ENCODE data around the gene AKR1C2.
"Not testable (repeated sequence)": the region's sequence is repeated elsewhere in the genome, so short reads cannot be mapped to it uniquely, and the experiment has no call there.

AKR1C2 gene

DNA sequence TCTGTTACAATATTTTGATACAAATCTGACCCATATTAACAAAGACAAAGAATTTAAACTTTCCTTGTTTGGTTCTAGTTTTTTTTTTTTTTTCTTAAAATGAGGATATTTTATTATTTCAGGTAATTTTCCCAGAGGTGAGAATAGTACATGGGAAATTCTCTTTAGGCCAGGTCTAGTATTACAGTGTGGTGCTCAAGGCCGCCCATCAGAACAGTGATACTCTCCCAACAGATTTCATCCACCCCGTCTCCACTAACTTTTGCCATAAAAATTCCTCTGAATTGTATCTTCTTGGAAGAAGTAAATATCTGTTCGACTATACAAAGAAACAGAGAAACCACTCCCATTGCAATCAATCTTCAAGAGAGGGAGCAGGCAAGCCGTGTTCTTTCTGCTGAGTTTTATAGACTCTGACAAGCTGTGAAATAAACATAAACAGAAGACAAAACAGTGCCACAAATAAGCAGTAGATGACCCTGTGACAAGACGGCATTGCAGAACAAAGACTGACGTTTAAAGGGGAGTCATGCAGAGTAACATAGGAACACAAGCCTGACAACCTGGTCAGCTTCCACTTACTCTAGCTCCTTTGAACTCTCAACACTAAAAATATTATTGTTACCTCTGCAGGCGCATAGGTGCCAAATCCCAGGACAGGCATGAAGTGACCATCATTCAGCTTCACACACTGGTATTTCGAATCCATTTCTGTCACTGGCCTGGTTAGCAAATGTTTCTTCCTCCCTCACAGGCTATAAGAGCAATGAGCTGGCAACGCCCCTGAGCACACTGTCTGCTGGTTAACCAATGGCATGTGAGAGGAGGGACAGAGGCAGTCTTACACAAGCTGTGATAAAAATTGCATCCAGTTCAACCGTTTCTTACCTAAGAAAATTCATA lies at the start of gene AKR1C2:
AKR1C2 (minus strand) TSS at position 731 of the 903 bp plus-strand sequence; CDS start at position 709, 22 bp downstream.
- not testable (repeated sequence) for H3K4me3 ChIP-seq (ENCODE audit: low read depth, low read length); DNase-seq (ENCODE audit: low read depth)

DNA sequence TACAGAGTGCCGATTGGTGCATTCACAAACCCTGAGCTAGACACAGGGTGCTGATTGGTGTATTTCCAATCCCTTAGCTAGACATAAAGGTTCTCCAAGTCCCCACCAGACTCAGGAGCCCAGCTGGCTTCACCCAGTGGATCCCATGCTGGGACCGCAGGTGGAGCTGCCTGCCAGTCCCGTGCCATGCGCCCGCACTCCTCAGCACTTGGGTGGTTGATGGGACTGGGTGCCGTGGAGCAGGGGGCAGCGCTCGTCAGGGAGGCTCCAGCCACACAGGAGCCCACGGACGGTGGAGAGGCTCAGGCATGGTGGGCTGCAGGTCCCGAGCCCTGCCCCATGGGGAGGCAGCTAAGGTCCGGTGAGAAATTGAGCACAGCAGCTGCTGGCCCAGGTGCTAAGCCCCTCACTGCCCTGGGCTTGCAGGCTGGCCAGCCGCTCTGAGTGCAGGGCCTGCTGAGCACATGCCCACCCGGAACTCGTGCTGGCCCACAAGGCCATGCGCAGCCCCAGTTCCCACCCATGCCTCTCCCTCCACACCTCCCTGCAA lies 49.4 kb upstream of the AKR1C2 start:
- not testable (repeated sequence) for DNase-seq (ENCODE audit: low read depth); H3K4me3 ChIP-seq (ENCODE audit: low read depth, low read length)

- no peak for DNase-seq (ENCODE audit: low read depth)
- H3K4me3 ChIP-seq (ENCODE audit: low read depth, low read length) = no peak overlapping the region
- TF ChIP-seq CTCF (IDR thresholded peaks at IDR 0.05; ENCODE audit: insufficient read depth, low read depth, low read length, missing control alignments) = no peak
Observed at GRCh38 chr10:5047912-5048628, 44.4 kb upstream of the AKR1C2 start.

DNA sequence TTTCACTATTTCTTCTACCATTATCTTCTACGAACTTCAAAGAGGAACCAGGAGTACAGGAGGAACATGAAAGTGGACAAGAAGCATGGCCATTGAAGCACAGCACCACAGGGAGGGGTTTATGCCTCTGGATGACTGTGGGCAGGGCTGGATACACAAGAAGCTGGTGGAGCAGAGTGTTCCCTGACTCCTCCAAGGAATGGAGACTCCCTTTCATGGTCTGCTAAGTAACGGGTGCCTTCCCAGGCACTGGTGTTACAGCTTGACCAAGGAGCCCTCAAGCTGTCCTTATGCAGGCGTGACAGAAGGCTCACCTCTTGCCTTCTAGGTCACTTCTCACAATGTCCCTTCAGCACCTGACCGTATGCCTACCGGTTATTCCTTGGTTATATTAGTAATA lies 43.4 kb upstream of the AKR1C2 start:
- H3K4me3 ChIP-seq (ENCODE audit: low read depth, low read length); DNase-seq (ENCODE audit: low read depth): not testable (repeated sequence)

GRCh38 chr10:5046410-5046809 lies 42.8 kb upstream of the AKR1C2 start:
- no peak overlapping the region for H3K4me3 ChIP-seq (ENCODE audit: low read depth, low read length)
- no peak for TF ChIP-seq CTCF (IDR thresholded peaks at IDR 0.05; ENCODE audit: insufficient read depth, low read depth, low read length, missing control alignments)
- DNase-seq (ENCODE audit: low read depth) = no peak

DNA sequence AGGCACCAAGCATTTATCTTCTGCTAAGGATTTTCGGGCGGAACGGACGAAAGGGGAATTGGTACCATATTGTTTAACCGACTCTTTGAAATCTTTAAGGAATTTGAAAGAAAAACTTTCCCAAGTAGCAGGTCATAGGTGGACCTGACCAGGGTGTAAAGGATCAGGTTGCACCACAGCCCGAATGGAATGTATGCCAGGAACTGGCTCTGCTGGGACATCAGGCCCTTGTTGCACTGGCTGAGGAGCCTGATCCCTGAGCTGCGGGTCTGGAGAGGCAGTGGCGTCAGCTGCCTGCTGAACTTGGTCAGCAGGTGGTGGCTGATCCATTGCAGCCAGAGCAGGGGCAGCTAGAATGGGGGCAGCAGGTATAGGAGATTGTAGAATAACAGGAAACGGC lies 41.4 kb upstream of the AKR1C2 start:
- H3K4me3 ChIP-seq (ENCODE audit: low read depth, low read length) = no peak overlapping the region
- TF ChIP-seq CTCF (IDR thresholded peaks at IDR 0.05; ENCODE audit: insufficient read depth, low read depth, low read length, missing control alignments) = no peak
- DNase-seq (ENCODE audit: low read depth) = no peak

GRCh38 chr10:5043716-5044115 lies 40.1 kb upstream of the AKR1C2 start:
- no peak for TF ChIP-seq CTCF (IDR thresholded peaks at IDR 0.05; ENCODE audit: insufficient read depth, low read depth, low read length, missing control alignments)
- no peak overlapping the region for H3K4me3 ChIP-seq (ENCODE audit: low read depth, low read length)
- no peak for DNase-seq (ENCODE audit: low read depth)

DNA sequence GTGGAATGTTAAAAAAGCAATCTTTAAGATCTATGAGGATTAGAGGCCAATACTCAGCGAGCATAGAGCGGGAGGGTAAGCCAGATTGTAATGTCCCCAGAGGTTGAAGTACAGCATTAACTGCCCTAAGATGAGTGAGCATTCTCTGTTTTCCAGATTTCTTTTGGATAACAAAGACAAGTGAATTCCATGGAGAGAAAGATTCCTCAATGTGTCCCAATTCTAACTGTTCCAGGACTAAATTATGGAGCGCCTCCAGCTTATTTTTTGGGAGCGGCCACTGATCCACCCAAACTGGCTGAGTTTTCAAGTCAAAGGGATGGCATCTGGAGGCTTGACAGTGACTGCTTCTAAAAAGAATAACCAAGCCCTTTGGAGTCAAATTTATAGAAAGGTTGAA lies 39.3 kb upstream of the AKR1C2 start:
- H3K4me3 ChIP-seq (ENCODE audit: low read depth, low read length) = no peak overlapping the region
- no peak for TF ChIP-seq CTCF (IDR thresholded peaks at IDR 0.05; ENCODE audit: insufficient read depth, low read depth, low read length, missing control alignments)
- DNase-seq (ENCODE audit: low read depth) = no peak
